Activated naive CD8-positive, alpha-beta T cell treated with anti-CD3 and anti-CD28 coated beads, Interleukin-2, amount 50 U/mL, for 24 hours (primary cell): ENCODE results near the gene SEL1L3.

Source experiments
- ATAC-seq: fragments of 150-1000 bp; cut with Tn5 transposase; one replicate; pipeline ENCODE4 v1.10.0; 2021
- DNase-seq: peaks from one replicate; pipeline ENCODE4 v3.0.0; 2021
- H3K27ac Mint-ChIP-seq: one replicate; pipeline ENCODE4 v1.8.0; 2021; ENCODE audit warnings: mild to moderate bottlenecking, mixed read lengths
- H3K27me3 Mint-ChIP-seq: one replicate; pipeline ENCODE4 v1.8.0; 2021; ENCODE audit warnings: mixed read lengths
- H3K36me3 Mint-ChIP-seq: one replicate; pipeline ENCODE4 v1.8.0; 2021; ENCODE audit warnings: low read depth, mixed read lengths
- H3K4me1 Mint-ChIP-seq: one replicate; pipeline ENCODE4 v1.8.0; 2021; ENCODE audit warnings: mixed read lengths
- H3K4me3 Mint-ChIP-seq: one replicate; pipeline ENCODE4 v1.8.0; 2021; ENCODE audit warnings: mild to moderate bottlenecking, moderate library complexity, mixed read lengths
- H3K9me3 Mint-ChIP-seq: one replicate; pipeline ENCODE4 v1.8.0; 2021; ENCODE audit warnings: mixed read lengths

Gene SEL1L3

DNA sequence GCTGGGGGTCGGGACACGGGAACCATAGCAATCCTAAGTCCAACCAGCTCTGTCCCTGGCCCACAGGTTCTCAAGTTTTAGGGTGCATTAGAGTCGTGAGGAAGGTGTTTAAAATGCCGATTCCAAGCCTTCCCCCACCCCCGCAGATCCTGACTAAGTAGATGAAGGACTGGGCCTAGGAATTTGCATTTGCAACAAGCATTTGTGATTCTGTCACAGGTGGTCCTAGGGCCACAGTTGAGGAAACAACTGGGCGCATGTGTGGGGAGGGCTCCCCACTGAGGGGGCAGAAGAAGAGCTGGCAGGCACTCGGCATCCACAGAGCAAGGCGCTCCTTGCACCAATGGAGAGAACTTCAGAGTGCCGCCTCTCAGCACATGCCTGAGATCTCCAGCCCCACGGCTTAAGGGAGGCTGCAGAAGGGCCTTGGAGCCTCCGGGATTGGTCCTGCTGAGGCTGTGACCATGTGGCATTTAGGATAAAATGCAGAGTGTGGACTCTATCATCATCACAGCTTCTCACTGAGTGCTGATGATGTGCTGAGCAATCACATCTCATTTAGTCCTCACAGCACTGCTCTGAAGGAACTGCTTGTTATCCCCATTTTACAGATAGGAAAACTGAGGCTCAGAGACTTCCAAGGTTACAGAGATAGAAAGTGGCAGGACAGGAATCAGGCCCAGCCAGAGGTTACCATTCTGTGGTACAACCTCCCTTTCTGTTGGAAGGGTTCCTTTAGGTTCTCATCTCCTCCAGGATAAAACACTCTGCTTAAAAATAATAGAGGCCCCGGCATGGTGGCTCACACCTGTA, 16.7 kb downstream of the SEL1L3 start:
- no peaks in the 10 kb centered on the region for H3K27me3 Mint-ChIP-seq
- H3K9me3 Mint-ChIP-seq = no peaks in the 10 kb centered on the region
- ATAC-seq (no peak), DNase-seq (no peak)
- no peak overlapping the region for H3K4me3 Mint-ChIP-seq
- H3K4me1 Mint-ChIP-seq = peaks cover 72% of the 10 kb centered on the region
- no peak overlapping the region for H3K27ac Mint-ChIP-seq
- H3K36me3 Mint-ChIP-seq = peaks cover 38% of the 10 kb centered on the region

DNA sequence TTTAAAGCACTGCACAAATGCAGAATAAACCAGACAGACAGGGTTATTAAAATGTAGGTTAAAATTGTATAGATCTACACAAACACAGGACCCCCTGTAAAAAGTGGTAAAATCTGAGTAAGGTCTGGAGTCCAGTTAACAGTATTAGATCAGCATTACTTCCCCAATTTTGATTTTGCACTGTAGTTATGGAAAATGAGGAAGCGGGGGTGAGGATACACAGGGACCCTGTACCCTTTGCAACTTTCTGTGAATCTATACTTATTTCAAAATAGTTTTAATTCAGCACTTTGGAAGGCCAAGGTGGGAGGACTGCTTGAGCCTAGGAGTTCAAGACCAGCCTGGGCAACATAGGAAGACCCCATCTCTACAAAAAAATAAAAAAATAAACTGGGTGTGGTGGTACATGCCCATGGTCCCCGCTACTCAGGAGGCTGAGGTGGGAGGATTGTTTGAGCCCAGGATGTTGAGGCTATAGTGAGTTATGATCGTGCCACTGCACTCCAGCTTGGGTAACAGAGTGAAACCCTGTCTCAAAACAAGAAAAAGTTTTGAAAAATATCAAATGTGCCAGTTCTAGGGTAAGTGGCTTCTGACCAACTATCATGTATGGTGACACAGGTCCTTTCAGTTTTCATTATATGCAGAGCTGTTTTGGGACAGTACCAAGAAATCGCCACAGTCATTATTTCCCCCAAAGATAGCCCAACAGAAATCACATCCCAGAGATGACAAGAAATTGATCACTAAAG, 17.7 kb downstream of the SEL1L3 start:
- no peaks in the 10 kb centered on the region for H3K27me3 Mint-ChIP-seq
- no peak overlapping the region for H3K4me3 Mint-ChIP-seq
- peak overlapping the region; percentile 37 for H3K27ac Mint-ChIP-seq
- peaks cover 34% of the 10 kb centered on the region for H3K36me3 Mint-ChIP-seq
- no peaks in the 10 kb centered on the region for H3K9me3 Mint-ChIP-seq
- ATAC-seq = peak; percentile 59
- no peak for DNase-seq
- H3K4me1 Mint-ChIP-seq = peaks cover 64% of the 10 kb centered on the region

DNA sequence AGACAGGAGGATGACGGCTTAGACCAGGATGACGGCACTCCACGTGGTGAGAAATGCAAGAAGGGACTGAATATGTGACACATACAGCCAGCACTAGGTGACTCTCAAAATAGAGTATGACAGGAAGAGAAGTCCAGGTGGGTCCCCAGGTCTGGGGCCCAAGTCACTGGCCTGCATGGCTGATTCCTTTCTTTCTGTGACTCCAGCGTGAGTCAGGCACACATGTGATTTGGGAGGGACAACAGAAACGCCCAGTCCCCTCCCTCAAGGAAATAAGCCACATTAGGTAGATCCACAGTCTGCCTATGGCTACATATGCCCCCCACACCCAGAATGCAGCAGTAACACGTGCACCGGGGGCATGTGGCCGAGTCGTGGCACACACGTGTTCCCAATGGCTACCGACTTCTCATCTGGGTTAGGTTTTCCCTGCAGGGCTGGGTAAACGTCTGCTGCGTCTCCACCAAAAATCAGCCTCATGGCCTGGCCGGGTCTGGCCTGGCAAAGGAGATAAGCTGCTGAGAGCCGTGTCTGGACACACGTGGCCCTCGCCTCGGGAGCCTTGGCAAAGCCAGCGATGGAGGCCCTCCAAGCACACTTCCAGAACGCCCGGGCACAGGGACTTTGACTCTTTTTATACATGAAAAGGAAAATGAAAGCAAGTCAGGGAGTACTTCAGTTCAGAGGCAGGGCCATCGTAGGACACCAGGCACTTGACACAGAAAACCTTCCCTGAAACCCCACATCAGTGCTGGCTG, 19.3 kb downstream of the SEL1L3 start:
- DNase-seq (no peak), ATAC-seq (peak; percentile 6)
- peaks cover 53% of the 10 kb centered on the region for H3K4me1 Mint-ChIP-seq
- H3K36me3 Mint-ChIP-seq = peaks cover 36% of the 10 kb centered on the region
- H3K27ac Mint-ChIP-seq = peak overlapping the region; percentile 28
- peak overlapping the region; percentile 17 for H3K4me3 Mint-ChIP-seq
- H3K9me3 Mint-ChIP-seq = no peaks in the 10 kb centered on the region
- H3K27me3 Mint-ChIP-seq = no peaks in the 10 kb centered on the region

DNA sequence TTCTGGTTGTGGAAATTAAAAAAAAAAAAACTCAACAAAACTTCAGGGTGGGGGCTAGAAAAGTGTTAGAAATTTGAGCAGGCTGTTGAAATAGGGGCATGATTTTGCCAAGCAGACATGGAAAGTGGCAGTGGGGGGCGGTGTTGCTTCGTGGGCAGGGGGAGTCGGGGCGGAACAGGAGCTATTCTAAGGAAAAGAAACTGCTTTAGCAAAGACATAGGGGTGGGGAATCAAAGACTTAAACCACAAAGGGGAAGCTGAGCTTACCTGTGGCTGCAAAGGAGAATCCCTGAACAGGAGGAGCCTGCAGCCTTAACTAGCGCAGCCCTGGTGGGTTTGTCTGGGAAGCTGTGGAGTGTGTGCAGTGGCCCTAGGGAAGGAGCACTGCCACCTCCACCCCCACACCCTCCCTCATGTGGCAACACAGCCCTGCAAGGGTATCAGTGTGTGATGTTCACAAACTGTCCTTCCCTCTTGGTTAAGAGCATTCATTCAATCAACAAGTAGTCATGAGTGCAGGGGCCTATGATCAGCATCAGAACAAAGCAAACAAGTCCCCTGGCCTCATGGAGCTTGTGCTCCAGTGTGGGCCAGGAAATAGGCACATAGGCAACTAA, 20.5 kb downstream of the SEL1L3 start:
- peak; percentile 44 for ATAC-seq
- no peaks in the 10 kb centered on the region for H3K27me3 Mint-ChIP-seq
- H3K4me3 Mint-ChIP-seq = no peak overlapping the region
- peaks cover 30% of the 10 kb centered on the region for H3K36me3 Mint-ChIP-seq
- peak overlapping the region; percentile 28 for H3K27ac Mint-ChIP-seq
- peak; percentile 54 for DNase-seq
- H3K9me3 Mint-ChIP-seq = no peaks in the 10 kb centered on the region
- peaks cover 45% of the 10 kb centered on the region for H3K4me1 Mint-ChIP-seq

DNA sequence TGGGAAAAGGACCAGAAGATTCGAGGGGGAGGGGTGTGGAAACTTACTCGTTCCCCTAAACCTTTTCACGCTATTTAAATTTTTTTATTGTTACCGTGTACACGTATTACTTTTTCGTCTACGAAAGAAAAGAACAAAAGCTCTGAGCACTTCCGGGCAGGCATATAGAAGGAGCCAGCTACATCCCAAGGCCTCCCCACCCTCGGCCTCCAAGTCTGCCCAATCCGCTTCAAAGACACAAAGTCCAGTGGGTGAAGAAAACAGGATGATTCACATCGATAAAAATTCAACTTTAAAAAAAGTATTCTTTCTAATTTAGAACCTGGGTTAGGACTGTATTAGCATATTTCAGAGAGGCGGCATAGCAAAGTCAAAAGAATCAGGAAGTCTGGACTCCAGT, 23.1 kb downstream of the SEL1L3 start:
- no peak for DNase-seq
- H3K36me3 Mint-ChIP-seq = peaks cover 18% of the 10 kb centered on the region
- H3K9me3 Mint-ChIP-seq = no peaks in the 10 kb centered on the region
- peaks cover 32% of the 10 kb centered on the region for H3K4me1 Mint-ChIP-seq
- H3K4me3 Mint-ChIP-seq = no peak overlapping the region
- no peak for ATAC-seq
- no peaks in the 10 kb centered on the region for H3K27me3 Mint-ChIP-seq
- no peak overlapping the region for H3K27ac Mint-ChIP-seq

DNA sequence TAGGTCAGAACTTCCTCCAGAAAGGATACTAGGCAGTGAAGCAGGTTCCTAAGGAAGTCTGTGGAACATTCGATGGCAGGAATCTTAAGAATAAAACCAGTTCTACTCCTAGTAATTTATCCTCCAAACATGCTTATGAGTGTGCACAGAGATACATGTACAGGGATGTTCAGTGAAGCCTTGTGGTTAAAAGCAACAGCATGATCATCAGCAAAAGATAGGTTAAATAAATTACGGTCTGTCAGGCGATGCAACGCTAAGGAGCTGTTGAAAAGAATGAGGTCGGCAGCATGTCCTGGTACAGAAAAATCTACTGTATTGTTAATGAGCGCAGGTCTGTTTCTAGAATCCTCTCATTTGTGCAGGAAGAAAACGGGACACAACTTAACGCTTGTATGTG, 23.6 kb downstream of the SEL1L3 start:
- peaks cover 15% of the 10 kb centered on the region for H3K36me3 Mint-ChIP-seq
- H3K27ac Mint-ChIP-seq = no peak overlapping the region
- ATAC-seq (no peak), DNase-seq (no peak)
- peaks cover 29% of the 10 kb centered on the region for H3K4me1 Mint-ChIP-seq
- no peaks in the 10 kb centered on the region for H3K9me3 Mint-ChIP-seq
- H3K4me3 Mint-ChIP-seq = no peak overlapping the region
- H3K27me3 Mint-ChIP-seq = no peaks in the 10 kb centered on the region

DNA sequence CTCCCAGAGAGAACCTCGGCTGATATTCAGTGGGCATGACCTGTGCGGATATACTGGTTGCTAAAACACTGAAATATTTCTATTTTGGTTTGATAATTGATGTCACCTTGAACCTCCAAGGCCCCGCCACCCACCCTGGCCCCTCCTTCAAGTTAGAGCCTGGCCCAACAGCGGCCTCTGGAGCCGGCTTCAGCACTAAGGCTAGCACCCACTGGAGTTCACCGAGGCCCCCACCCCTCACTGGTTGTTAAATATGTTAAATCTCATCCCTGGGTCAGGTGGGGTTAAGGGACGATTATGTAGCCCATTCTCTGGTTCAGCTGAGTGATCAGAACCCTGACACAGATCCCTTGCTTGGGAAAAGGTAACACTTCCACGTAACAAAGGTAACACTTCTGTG, 24.3 kb downstream of the SEL1L3 start:
- Mint-ChIP-seq H3K4me1 (peaks cover 22% of the 10 kb centered on the region), H3K27me3 (no peaks in the 10 kb centered on the region), H3K27ac (no peak overlapping the region), H3K9me3 (no peaks in the 10 kb centered on the region), H3K4me3 (no peak overlapping the region), H3K36me3 (peaks cover 11% of the 10 kb centered on the region)
- no peak for ATAC-seq
- DNase-seq = no peak

DNA sequence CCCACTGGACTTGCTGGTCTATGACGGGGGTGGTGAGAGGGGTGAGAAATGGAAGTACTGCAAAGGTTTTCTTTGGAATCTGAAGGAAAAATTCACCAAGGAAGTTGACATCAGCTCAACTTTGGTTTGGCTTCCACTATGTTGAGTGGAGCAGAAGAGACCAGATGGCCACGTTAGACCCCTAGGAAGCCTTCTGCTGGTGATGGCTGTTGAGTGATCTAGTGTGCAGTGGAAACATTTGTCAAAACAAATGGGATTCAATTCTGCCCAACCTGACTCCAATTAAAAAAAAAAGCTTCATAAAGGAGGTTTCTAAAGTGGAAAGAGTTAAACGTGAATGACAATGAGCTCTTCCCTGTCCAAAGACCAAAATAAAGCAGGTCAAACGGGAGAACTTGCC, 25.7 kb downstream of the SEL1L3 start:
- peaks cover 15% of the 10 kb centered on the region for H3K36me3 Mint-ChIP-seq
- H3K27me3 Mint-ChIP-seq = no peaks in the 10 kb centered on the region
- H3K4me3 Mint-ChIP-seq = no peak overlapping the region

DNA sequence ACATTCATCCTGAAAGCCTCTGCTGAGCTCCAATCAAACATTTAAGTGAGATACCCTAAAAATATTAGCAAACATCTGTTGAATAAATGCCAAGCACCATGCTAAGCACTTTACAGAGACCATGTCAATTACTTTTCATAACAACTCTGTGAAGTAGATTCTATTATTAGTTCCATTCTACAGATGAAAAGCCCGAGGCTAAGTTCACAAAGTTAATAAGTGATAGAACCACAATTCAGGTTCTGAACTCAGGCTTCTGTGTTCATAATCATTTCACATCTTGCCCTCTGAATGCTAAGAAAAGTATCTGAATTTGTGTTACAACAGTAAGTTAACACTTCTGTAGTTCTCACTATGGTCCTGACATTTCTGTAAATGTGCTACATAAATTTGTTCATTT, 27.4 kb downstream of the SEL1L3 start:
- Mint-ChIP-seq H3K4me1 (no peaks in the 10 kb centered on the region), H3K27ac (no peak overlapping the region), H3K36me3 (peaks cover 22% of the 10 kb centered on the region), H3K9me3 (no peaks in the 10 kb centered on the region), H3K4me3 (no peak overlapping the region), H3K27me3 (no peaks in the 10 kb centered on the region)
- ATAC-seq (no peak), DNase-seq (no peak)

More for the DNA sequence above, 25.7 kb downstream of the SEL1L3 start:
- Mint-ChIP-seq H3K9me3 (no peaks in the 10 kb centered on the region), H3K4me1 (peaks cover 7% of the 10 kb centered on the region), H3K27ac (no peak overlapping the region)
- DNase-seq (no peak), ATAC-seq (no peak)

DNA sequence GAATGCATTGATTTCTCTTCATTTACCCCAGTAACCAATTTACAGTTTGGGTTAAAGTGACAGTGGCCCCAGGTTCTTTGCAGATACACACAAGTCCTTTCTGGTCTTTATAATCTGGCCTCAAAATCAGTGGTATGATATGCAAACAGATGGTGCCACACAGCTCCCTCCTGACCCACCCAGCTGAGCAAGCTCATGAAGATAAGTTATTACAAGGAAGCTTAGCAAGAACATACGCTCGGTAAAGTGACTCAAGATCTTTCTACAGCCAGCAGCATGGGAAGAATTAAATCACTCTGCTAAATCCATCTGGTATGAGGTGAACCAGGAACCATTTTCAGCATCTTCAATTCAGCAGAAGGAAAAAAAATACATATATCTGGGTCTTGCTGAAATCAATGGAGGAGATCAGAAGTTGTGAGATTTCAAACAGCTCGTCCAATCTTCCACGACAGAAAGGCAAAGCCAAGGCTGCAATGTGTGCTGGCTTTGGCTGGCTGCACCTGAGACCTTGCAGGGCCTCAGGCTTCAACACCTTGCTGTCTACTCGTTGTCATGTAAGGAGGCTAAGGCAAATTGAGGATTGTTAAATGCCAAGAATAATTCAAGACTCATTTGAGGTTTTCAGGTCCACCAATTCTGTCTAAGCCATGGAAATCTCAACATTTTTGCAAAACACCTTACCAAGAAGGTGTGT, 28.2 kb downstream of the SEL1L3 start:
- no peak for ATAC-seq
- Mint-ChIP-seq H3K36me3 (peaks cover 24% of the 10 kb centered on the region), H3K27ac (no peak overlapping the region), H3K27me3 (no peaks in the 10 kb centered on the region), H3K4me1 (no peaks in the 10 kb centered on the region), H3K9me3 (no peaks in the 10 kb centered on the region), H3K4me3 (no peak overlapping the region)
- DNase-seq = no peak

DNA sequence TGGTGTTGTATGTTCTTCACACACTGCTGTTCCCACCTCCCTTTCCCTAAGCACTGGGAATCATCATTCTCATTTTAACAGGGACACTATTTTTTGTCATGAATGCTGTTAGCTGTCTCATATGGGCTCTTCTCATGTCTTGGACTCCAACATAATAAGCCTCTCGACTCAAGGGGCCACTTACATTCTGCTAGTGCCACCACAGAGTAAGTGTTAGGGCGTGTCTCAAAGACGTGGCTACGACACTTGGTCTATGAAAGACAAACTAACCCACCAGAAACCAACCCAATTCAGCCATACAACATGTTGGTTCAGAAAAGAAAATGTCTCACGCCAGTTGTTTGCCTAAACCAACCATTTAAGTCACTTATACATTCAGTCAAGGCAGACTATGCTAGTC, 32.2 kb downstream of the SEL1L3 start:
- Mint-ChIP-seq H3K4me1 (no peaks in the 10 kb centered on the region), H3K9me3 (no peaks in the 10 kb centered on the region), H3K27me3 (no peaks in the 10 kb centered on the region), H3K27ac (no peak overlapping the region), H3K4me3 (no peak overlapping the region), H3K36me3 (peaks cover 24% of the 10 kb centered on the region)
- no peak for DNase-seq
- no peak for ATAC-seq

DNA sequence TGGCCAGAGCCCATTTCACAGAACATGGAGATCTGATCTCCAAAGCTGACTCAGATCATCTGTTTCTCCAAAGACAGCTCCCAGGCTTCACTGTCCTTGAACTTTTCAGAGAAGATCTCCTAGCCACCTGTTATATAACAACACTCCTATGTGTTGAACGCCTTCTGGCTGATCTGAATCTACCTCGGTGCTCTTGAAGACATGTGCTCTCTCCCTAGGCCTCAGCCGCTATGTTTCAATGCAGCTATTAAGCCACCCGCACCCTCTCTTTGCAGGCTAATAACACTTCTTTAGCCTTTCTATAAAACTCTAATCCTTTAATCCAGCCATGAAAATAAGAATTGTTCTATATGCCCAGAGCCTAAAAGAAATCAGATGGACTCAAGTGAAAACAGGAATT, 34.9 kb downstream of the SEL1L3 start:
- ATAC-seq (no peak), DNase-seq (no peak)
- Mint-ChIP-seq H3K4me1 (no peaks in the 10 kb centered on the region), H3K27me3 (no peaks in the 10 kb centered on the region), H3K36me3 (peaks cover 24% of the 10 kb centered on the region), H3K9me3 (no peaks in the 10 kb centered on the region), H3K4me3 (no peak overlapping the region), H3K27ac (no peak overlapping the region)

DNA sequence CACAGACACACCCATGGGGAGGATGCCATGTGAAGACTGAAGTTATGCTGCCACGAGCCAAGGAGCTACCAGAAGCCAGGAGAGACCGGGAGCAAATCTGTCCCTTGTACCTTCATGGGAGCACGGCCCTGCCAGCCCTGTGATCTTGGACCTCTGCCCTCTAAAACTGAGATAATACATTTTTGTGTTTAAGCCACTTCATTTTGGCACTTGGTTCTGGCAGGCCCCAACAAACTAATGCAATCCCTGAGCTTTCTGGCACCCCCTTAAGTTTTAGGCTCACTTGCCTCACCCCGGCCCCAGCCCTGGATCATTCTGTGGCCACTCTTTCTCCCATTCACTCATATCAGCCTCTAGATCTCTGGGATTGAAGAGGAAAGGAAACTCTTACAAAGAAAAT, 35.4 kb downstream of the SEL1L3 start:
- no peak overlapping the region for H3K4me3 Mint-ChIP-seq
- H3K27me3 Mint-ChIP-seq = no peaks in the 10 kb centered on the region
- H3K9me3 Mint-ChIP-seq = no peaks in the 10 kb centered on the region
- no peak overlapping the region for H3K27ac Mint-ChIP-seq
- H3K4me1 Mint-ChIP-seq = no peaks in the 10 kb centered on the region
- no peak for ATAC-seq
- no peak for DNase-seq
- peaks cover 21% of the 10 kb centered on the region for H3K36me3 Mint-ChIP-seq
